Heart left ventricle (tissue), 13 donors: ENCODE measurements around the gene KANSL1.

Experiments
- POLR2A ChIP-seq, 2 donors: fragments of 450-650 bp; IDR thresholded peaks; one replicate each; pipeline ENCODE4 v1.6.1; 2017; ENCODE audit warnings: antibody characterized with exemption in 2 of 2, mild to moderate bottlenecking in 2 of 2, moderate library complexity in 2 of 2
- TF ChIP-seq, protein P1 (sequence below), 12 donors: fragments of 200-600 bp; sonication (generic) in 4 of 12; IDR thresholded peaks; one replicate each; pipeline versions ENCODE4 v1.5.0 to v1.8.0; 2018 to 2022; ENCODE audit warnings: antibody characterized with exemption in 12 of 12, mild to moderate bottlenecking in 5 of 12
- donor health status: ischemic (EF 13 %, LVEDD 7.1; RV severe dilation, severe dysfunction).
- donor health status: DM: no; HTN: yes; CAD: no.
- donor health status: DM: no; HTN: no; CAD: no.
- donor health status: ischemic (EF 25% LVEDD 6.9; RV normal size, moderate dysfunction).
- donor health status: ischemic (EF 25% LVEDD 5.7; RV mildly dilated, moderate dysfunction).
- donor health status: ischemic (EF 35%, LVEDD 5.7; RV mildly dilated, moderate dysfunction).
- donor health status: nonischemic (EF 11% LVEDD 7.7; RV severe dilation, severe dysfunction).
- donor health status: DM: yes; HTN: yes; CAD: no.
- donor health status: PGD.
- donor health status: ischemic (EF 29% LVEDD 5.4; RV normal size, mild dysfunction).
- donor health status: nonischemic (EF 23%, LVEDD 6.1; RV moderate dilation, normal function).

DNA sequence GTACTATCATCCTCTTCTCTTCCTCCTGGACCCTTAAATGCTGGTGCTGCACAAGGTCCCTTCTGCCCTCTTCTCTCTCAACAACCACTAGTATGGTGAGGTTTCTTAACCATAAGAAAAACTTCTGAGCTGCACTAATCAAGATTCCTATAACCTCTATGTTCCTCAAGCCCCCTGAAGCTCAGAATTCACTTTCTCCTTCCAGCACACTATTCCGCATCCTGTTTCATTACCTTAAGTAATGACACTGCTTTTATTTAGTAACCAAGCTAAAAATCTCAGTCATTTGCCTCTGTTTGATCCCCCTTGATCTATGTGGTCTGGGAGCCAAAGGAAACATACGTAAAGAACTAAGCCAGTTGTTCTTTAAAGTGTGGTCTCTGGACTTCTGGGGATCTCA, 20.1 kb downstream of the KANSL1 start:
- TF ChIP-seq, protein P1, sequence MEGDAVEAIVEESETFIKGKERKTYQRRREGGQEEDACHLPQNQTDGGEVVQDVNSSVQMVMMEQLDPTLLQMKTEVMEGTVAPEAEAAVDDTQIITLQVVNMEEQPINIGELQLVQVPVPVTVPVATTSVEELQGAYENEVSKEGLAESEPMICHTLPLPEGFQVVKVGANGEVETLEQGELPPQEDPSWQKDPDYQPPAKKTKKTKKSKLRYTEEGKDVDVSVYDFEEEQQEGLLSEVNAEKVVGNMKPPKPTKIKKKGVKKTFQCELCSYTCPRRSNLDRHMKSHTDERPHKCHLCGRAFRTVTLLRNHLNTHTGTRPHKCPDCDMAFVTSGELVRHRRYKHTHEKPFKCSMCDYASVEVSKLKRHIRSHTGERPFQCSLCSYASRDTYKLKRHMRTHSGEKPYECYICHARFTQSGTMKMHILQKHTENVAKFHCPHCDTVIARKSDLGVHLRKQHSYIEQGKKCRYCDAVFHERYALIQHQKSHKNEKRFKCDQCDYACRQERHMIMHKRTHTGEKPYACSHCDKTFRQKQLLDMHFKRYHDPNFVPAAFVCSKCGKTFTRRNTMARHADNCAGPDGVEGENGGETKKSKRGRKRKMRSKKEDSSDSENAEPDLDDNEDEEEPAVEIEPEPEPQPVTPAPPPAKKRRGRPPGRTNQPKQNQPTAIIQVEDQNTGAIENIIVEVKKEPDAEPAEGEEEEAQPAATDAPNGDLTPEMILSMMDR (IDR thresholded peaks at IDR 0.05), result no peak
- no peak for TF ChIP-seq POLR2A (IDR thresholded peaks at IDR 0.05)
